A673 (cell line): ENCODE results near the gene COMMD3. TPM values are rescaled to one million over a fixed set of nuclear protein-coding genes. Genes with fewer than 3 reads are reported as not detected.
A peak's percentile ranks its signal among the peaks of the same experiment; 100 is the strongest.

ENCODE experiments used
- BruUV-seq: library from RNA; stranded (reverse); fragments of 400-500 nt; replicated peaks from 2 replicates; lab custom pipeline; 2021; lab: Mats Ljungman, UMichigan
- CTCF ChIA-PET: fragments of 300-600 bp; sonication (Branson Sonifier 250); formaldehyde crosslinking; loops from one replicate; lab custom pipeline; 2022; ENCODE audit warnings: antibody characterized with exemption; lab: Charles Lee
- POLR2A ChIA-PET: fragments of 300-600 bp; sonication (Branson Sonifier 250); formaldehyde crosslinking; loops from one replicate; lab custom pipeline; 2022; ENCODE audit warnings: antibody characterized with exemption; ENCODE audit not compliant: low non-redundant PET; lab: Charles Lee
- DNase-seq: peaks from one replicate; pipeline ENCODE4 v3.0.0-alpha.2; 2015; ENCODE audit warnings: low spot score
- H3K27ac ChIP-seq: fragments of 200-600 bp; sonication (generic); 2 replicates; pipeline ENCODE4 v1.5.1; 2016; ENCODE audit warnings: mixed run types, low read depth, mild to moderate bottlenecking, mixed read lengths, antibody characterized with exemption, low read length; ENCODE audit not compliant: poor library complexity, severe bottlenecking
- H3K27me3 ChIP-seq: fragments of 200-600 bp; sonication (generic); replicated peaks from 2 replicates; pipeline ENCODE4 v1.6.1; 2017; ENCODE audit warnings: mixed run types, low read depth, mild to moderate bottlenecking, mixed read lengths, antibody characterized with exemption, low read length; ENCODE audit not compliant: insufficient read depth, poor library complexity
- H3K36me3 ChIP-seq: fragments of 200-600 bp; sonication (generic); 2 replicates; pipeline ENCODE4 v1.6.1; 2016; ENCODE audit warnings: mixed run types, mild to moderate bottlenecking, mixed read lengths, antibody characterized with exemption, low read length; ENCODE audit not compliant: insufficient read depth, poor library complexity, severe bottlenecking
- H3K4me1 ChIP-seq: fragments of 200-600 bp; sonication (generic); 2 replicates; pipeline ENCODE4 v1.6.1; 2017; ENCODE audit warnings: mixed run types, mild to moderate bottlenecking, mixed read lengths, antibody characterized with exemption, low read length; ENCODE audit not compliant: insufficient read depth, poor library complexity, severe bottlenecking
- H3K4me3 ChIP-seq: fragments of 200-600 bp; sonication (generic); 2 replicates; pipeline ENCODE4 v1.5.1; 2016; ENCODE audit warnings: low read depth, mixed run types, mild to moderate bottlenecking, mixed read lengths, low read length; ENCODE audit not compliant: poor library complexity, severe bottlenecking
- H3K9me3 ChIP-seq: fragments of 200-600 bp; sonication (generic); 2 replicates; pipeline ENCODE4 v1.6.1; 2016; ENCODE audit warnings: mixed run types, low read depth, mild to moderate bottlenecking, mixed read lengths, antibody characterized with exemption, low read length; ENCODE audit not compliant: poor library complexity, severe bottlenecking
- CTCF ChIP-seq: fragments of 300-800, 200-600 bp; sonication (generic); conservative IDR thresholded peaks from 2 replicates; pipeline ENCODE4 v1.5.1; 2017; ENCODE audit warnings: low read depth, mild to moderate bottlenecking, antibody characterized with exemption, low read length, moderate library complexity, mixed read lengths
- EZH2 ChIP-seq: fragments of 200-600 bp; sonication (generic); IDR thresholded peaks from 2 replicates; pipeline ENCODE4 v1.6.1; 2017; ENCODE audit warnings: borderline replicate concordance, low read depth, mild to moderate bottlenecking, mixed read lengths, antibody characterized with exemption, low read length; ENCODE audit not compliant: poor library complexity, severe bottlenecking
- intact Hi-C: fragments of 100-400 bp; cut with micrococcal nuclease; formaldehyde crosslinking; loops from one replicate; pipeline ENCODE4 v1.10.0; 2022; ENCODE audit not compliant: unreplicated experiment
- total RNA-seq: library from RNA; stranded (reverse); gene quantifications from 2 replicates; pipeline ENCODE4 v1.2.3, GENCODE V29; 2021

The COMMD3 gene
- total RNA-seq, 1 experiment from 2014 or later, result 72.6 TPM

GRCh38 chr10:22341926-22342196, 25.7 kb downstream of the COMMD3 start:
- TF ChIP-seq CTCF (no peak), EZH2 (no peak)
- H3K4me1 ChIP-seq, result peaks cover 22% of the 10 kb centered on the region
- BruUV-seq, result no TSS peak
- no peaks in the 10 kb centered on the region for H3K36me3 ChIP-seq
- ChIA-PET CTCF (no interaction called here), POLR2A (no interaction called here)
- DNase-seq, result no peak
- H3K27ac ChIP-seq, result no peak overlapping the region
- H3K4me3 ChIP-seq, result peak overlapping the region; percentile 73
- H3K27me3 ChIP-seq, result peaks cover 87% of the 10 kb centered on the region
- intact Hi-C loops, result loop anchor here (10.0 kb wide), 1 partner anchor 643 kb away; no protein-coding TSS in a partner anchor
- H3K9me3 ChIP-seq, result no peaks in the 10 kb centered on the region

GRCh38 chr10:22342421-22342820, 26.2 kb downstream of the COMMD3 start:
- no peak for DNase-seq
- CTCF ChIA-PET, result no interaction called here
- POLR2A ChIA-PET, result interaction anchor here (0.6 kb wide), 1 partner anchor 275 kb away, joined by 4 read pairs; no protein-coding TSS in a partner anchor
- Histone ChIP-seq H3K27me3 (peaks cover 87% of the 10 kb centered on the region), H3K36me3 (no peaks in the 10 kb centered on the region), H3K4me1 (peaks cover 17% of the 10 kb centered on the region), H3K27ac (no peak overlapping the region), H3K9me3 (no peaks in the 10 kb centered on the region), H3K4me3 (no peak overlapping the region)
- no peak for TF ChIP-seq EZH2
- intact Hi-C loops, result loop anchor here (10.0 kb wide), 1 partner anchor 642 kb away; no protein-coding TSS in a partner anchor
- no TSS peak for BruUV-seq

DNA sequence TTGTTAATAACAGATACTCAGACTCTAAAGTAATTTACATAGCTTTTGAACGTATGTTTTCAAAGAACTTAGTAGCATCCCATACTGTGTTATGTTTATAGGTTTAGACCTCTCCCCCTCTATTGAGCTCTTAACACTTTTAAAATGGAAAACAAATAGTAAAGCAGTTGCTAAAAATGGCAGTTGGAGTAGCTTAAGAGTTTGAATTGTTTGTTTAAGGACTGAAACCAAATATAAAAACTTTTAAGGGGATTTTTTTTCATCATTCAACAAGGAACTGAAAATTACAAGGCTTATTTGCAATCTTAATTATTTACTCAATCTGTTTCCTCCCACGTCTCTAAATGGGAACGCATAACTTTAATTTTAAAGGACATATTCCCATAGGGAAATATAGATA, 27.5 kb downstream of the COMMD3 start:
- H3K27ac ChIP-seq, result no peak overlapping the region
- ChIA-PET CTCF (no interaction called here), POLR2A (no interaction called here)
- H3K4me1 ChIP-seq, result peaks cover 10% of the 10 kb centered on the region
- no TSS peak for BruUV-seq
- TF ChIP-seq CTCF (no peak), EZH2 (no peak)
- no peak overlapping the region for H3K4me3 ChIP-seq
- H3K27me3 ChIP-seq, result peaks cover 85% of the 10 kb centered on the region
- H3K9me3 ChIP-seq, result no peaks in the 10 kb centered on the region
- DNase-seq, result no peak
- intact Hi-C loops, result loop anchor here (10.0 kb wide), 1 partner anchor 641 kb away; no protein-coding TSS in a partner anchor
- no peaks in the 10 kb centered on the region for H3K36me3 ChIP-seq

GRCh38 chr10:22344249-22344648, 28.1 kb downstream of the COMMD3 start:
- Histone ChIP-seq H3K27me3 (peaks cover 85% of the 10 kb centered on the region), H3K4me1 (peaks cover 6% of the 10 kb centered on the region), H3K36me3 (no peaks in the 10 kb centered on the region), H3K9me3 (no peaks in the 10 kb centered on the region), H3K4me3 (no peak overlapping the region), H3K27ac (no peak overlapping the region)
- DNase-seq, result no peak
- no peak for TF ChIP-seq EZH2
- no peak for TF ChIP-seq CTCF
- intact Hi-C loops, result loop anchor here (10.0 kb wide), 1 partner anchor 641 kb away; no protein-coding TSS in a partner anchor
- ChIA-PET POLR2A (no interaction called here), CTCF (no interaction called here)
- no TSS peak for BruUV-seq
